ENCODE measurements around the gene FTCD. TPM values are rescaled to one million over a fixed set of nuclear protein-coding genes. Genes with fewer than 3 reads are reported as not detected.

FTCD gene
- total RNA-seq, 1 experiment from 2014 or later = 0.21 TPM

GRCh38 chr21:46089285-46089684 is 66.1 kb downstream of the FTCD start:
- CTCF ChIA-PET = no interaction called here

DNA sequence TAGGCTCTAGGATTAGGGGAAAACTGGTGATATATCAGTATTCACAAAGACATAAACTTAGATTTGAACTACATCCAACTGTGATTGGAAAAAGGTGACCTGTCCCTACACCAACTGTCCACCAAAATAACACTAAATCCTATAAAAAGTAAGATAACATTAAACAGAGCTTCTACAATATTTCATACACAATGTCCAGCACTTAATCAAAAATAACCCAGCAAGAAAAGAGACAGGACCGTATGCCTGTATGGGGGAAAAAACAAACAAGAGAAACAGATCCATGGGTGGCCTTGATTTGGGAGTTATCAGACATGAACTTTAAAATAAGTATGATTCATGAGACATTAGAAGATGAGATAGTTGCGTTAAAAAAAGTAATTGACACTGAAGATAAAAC is 67.2 kb downstream of the FTCD start:
- no peaks in the 10 kb centered on the region; the same call in 1 of the 2 replicates for H3K9me3 ChIP-seq (ENCODE audit: control insufficient read depth, insufficient read depth, low read depth, low read length)
- no peaks in the 10 kb centered on the region for H3K4me1 ChIP-seq (ENCODE audit: control insufficient read depth, insufficient read depth, low read length)
- in situ Hi-C loops (cut with HindIII; ENCODE audit: low pct_unique_long_range_greater_than_20kb, low sequenced_read_pairs) (no loop called here), intact Hi-C loops (cut with micrococcal nuclease; ENCODE audit: unreplicated experiment) (no loop called here)
- CTCF ChIA-PET = no interaction called here
- H3K27ac ChIP-seq (ENCODE audit: low read length) = no peak overlapping the region
- POLR2A ChIA-PET = no interaction called here
- no peaks in the 10 kb centered on the region for H3K36me3 ChIP-seq (ENCODE audit: control insufficient read depth, insufficient read depth, low read length)
- no peak overlapping the region for H3K4me3 ChIP-seq (ENCODE audit: low read depth in 2 of 2, low read length in 2 of 2)
- DNase-seq (ENCODE audit: low read depth, low spot score) = no peak
- no TSS peak for BruUV-seq (replicated peaks)
- H3K27me3 ChIP-seq (ENCODE audit: control insufficient read depth, insufficient read depth, low read length) = no peaks in the 10 kb centered on the region
- TF ChIP-seq, protein P1, sequence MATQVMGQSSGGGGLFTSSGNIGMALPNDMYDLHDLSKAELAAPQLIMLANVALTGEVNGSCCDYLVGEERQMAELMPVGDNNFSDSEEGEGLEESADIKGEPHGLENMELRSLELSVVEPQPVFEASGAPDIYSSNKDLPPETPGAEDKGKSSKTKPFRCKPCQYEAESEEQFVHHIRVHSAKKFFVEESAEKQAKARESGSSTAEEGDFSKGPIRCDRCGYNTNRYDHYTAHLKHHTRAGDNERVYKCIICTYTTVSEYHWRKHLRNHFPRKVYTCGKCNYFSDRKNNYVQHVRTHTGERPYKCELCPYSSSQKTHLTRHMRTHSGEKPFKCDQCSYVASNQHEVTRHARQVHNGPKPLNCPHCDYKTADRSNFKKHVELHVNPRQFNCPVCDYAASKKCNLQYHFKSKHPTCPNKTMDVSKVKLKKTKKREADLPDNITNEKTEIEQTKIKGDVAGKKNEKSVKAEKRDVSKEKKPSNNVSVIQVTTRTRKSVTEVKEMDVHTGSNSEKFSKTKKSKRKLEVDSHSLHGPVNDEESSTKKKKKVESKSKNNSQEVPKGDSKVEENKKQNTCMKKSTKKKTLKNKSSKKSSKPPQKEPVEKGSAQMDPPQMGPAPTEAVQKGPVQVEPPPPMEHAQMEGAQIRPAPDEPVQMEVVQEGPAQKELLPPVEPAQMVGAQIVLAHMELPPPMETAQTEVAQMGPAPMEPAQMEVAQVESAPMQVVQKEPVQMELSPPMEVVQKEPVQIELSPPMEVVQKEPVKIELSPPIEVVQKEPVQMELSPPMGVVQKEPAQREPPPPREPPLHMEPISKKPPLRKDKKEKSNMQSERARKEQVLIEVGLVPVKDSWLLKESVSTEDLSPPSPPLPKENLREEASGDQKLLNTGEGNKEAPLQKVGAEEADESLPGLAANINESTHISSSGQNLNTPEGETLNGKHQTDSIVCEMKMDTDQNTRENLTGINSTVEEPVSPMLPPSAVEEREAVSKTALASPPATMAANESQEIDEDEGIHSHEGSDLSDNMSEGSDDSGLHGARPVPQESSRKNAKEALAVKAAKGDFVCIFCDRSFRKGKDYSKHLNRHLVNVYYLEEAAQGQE (IDR thresholded peaks at IDR 0.05; ENCODE audit: insufficient read depth in 1 of 2, low read depth in 2 of 2, low read length in 1 of 2) = no peak
- TF ChIP-seq SIN3A (IDR thresholded peaks at IDR 0.05; ENCODE audit: borderline replicate concordance, insufficient read depth, low read depth, low read length) = no peak
- TF ChIP-seq POLR2AphosphoS5 (IDR thresholded peaks at IDR 0.05; ENCODE audit: low read depth, low read length) = no peak
- no peak for TF ChIP-seq CTCF (IDR thresholded peaks at IDR 0.05)
- TF ChIP-seq TCF7L2 (IDR thresholded peaks at IDR 0.05; ENCODE audit: low read depth, low read length) = no peak
- no peak for ATAC-seq

More at GRCh38 chr21:46089285-46089684, 66.1 kb downstream of the FTCD start:
- POLR2A ChIA-PET = no interaction called here
- TF ChIP-seq, protein P1 (IDR thresholded peaks at IDR 0.05; ENCODE audit: insufficient read depth in 1 of 2, low read depth in 2 of 2, low read length in 1 of 2) = no peak
- TF ChIP-seq TCF7L2 (IDR thresholded peaks at IDR 0.05; ENCODE audit: low read depth, low read length) (no peak), POLR2AphosphoS5 (IDR thresholded peaks at IDR 0.05; ENCODE audit: low read depth, low read length) (no peak), CTCF (IDR thresholded peaks at IDR 0.05) (no peak), SIN3A (IDR thresholded peaks at IDR 0.05; ENCODE audit: borderline replicate concordance, insufficient read depth, low read depth, low read length) (no peak)
- H3K9me3 ChIP-seq (ENCODE audit: control insufficient read depth, insufficient read depth, low read depth, low read length) = no peaks in the 10 kb centered on the region; the same call in 1 of the 2 replicates
- ATAC-seq (no peak), DNase-seq (ENCODE audit: low read depth, low spot score) (no peak)
- no peaks in the 10 kb centered on the region for H3K27me3 ChIP-seq (ENCODE audit: control insufficient read depth, insufficient read depth, low read length)
- H3K4me3 ChIP-seq (ENCODE audit: low read depth in 2 of 2, low read length in 2 of 2) = no peak overlapping the region
- no peak overlapping the region for H3K27ac ChIP-seq (ENCODE audit: low read length)
- H3K4me1 ChIP-seq (ENCODE audit: control insufficient read depth, insufficient read depth, low read length) = no peaks in the 10 kb centered on the region
- intact Hi-C loops (cut with micrococcal nuclease; ENCODE audit: unreplicated experiment) = no loop called here
- no peaks in the 10 kb centered on the region for H3K36me3 ChIP-seq (ENCODE audit: control insufficient read depth, insufficient read depth, low read length)
- in situ Hi-C loops (cut with HindIII; ENCODE audit: low pct_unique_long_range_greater_than_20kb, low sequenced_read_pairs) = no loop called here
- no TSS peak for BruUV-seq (replicated peaks)

All from Panc1 (cell line).